ENCODE measurements around the gene DCUN1D2. TPM values are rescaled to one million over a fixed set of nuclear protein-coding genes. Genes with fewer than 3 reads are reported as not detected.

DCUN1D2 gene
- total and polyA plus RNA-seq, 10 of the 15 experiments (the other 5 are each of a cell fraction or from before 2014, with no cell fraction given) = 2.5 to 23.6 (median 9.3) TPM

DNA sequence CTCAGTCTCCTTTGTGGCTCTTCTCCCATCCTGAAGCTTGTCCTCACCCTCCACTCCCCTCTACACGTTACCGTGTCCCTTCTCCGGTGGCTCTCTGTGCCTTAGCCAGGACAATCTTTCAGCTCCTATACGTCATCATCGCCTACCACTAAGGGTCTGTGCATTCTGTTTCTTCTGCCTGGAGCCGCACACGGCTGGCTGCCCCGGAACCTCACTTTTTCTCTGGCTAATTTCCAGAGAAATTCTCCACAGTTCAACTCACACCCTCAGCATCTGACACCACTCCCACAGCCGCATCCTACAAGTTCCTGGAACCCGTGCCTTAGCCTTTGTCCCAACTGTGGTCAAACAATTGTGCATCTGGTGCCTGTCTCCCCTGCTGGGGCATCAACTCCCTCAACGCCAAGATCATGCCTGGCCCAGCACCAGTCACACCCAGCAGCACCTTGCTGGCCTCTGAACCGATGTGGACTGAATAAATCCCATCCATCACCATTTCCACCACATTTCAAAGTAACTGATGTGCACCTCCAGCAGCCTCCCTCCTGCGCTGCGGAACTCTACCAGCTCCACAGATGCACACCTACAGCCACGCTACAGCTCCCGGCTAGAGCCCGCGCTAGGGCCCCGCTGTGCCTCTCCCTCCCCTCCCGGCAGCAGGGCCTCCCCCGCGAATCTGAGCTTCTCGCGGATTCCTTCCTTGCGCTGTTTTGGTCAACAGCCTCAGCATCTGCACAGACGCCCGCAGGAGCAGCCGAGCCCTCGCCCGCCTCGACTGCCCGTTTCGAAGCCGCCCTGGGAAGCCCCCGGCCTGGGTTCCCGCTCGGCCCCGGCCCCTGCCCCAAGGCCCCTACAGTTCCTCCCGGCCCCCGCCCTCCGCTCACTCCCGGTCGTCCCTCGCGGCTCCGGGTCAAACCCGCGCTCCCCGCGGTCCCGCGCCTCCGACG is 689 bp downstream of the DCUN1D2 start:
- RAD21 ChIA-PET (ENCODE audit: unreplicated experiment) = interaction anchor here (0.5 to 1.6 kb wide), 3 partner anchors 39 to 824 kb away, joined by 3 to 5 read pairs (median 4); no protein-coding TSS in a partner anchor
- CTCF ChIA-PET = interaction anchor here (1.1 to 2.0 kb wide), 3 partner anchors 9 to 73 kb away, joined by 3 to 6 read pairs (median 4); no protein-coding TSS in a partner anchor
- POLR2A ChIA-PET = interaction anchor here (0.6 kb wide), 2 partner anchors 22 to 27 kb away, joined by 3 to 4 read pairs; no protein-coding TSS in a partner anchor
- in situ Hi-C loops (cut with MboI) = no loop called here
- FAIRE-seq (no peak), DNase-seq (ENCODE audit: low read depth, low spot score) (no peak), ATAC-seq (peak; percentile 32)
- Histone ChIP-seq H3K4me3 (peak overlapping the region; percentile 68), H3K36me3 (ENCODE audit: control insufficient read depth in 2 of 2, insufficient read depth in 2 of 2, low read length in 1 of 2) (peaks cover 0 to under 1% of the 10 kb centered on the region in 2 experiments; a peak in 3 of 4 replicates), H3K9ac (ENCODE audit: control insufficient read depth, insufficient read depth, low read length) (peak overlapping the region; percentile 75), H3K79me2 (ENCODE audit: control insufficient read depth, insufficient read depth, low read length) (peaks cover 81% of the 10 kb centered on the region), H3K4me2 (ENCODE audit: control insufficient read depth, insufficient read depth) (peak overlapping the region; percentile 87), H3K9me3 (replicated peaks; ENCODE audit: control insufficient read depth, insufficient read depth, low read length) (no peaks in the 10 kb centered on the region), H2AFZ (ENCODE audit: control insufficient read depth, low read depth, low read length) (peak overlapping the region; percentile 81), H3K4me1 (ENCODE audit: control insufficient read depth, insufficient read depth, low read length) (peaks cover 23% of the 10 kb centered on the region), H3K27ac (ENCODE audit: control insufficient read depth, insufficient read depth) (peak overlapping the region; percentile 72), H4K20me1 (ENCODE audit: control insufficient read depth, insufficient read depth) (no peaks in the 10 kb centered on the region), H3K27me3 (replicated peaks in 1 of 2; ENCODE audit: control insufficient read depth in 2 of 2, insufficient read depth in 2 of 2, low read length in 1 of 2) (no peaks in the 10 kb centered on the region)
- BruUV-seq (replicated peaks) = no TSS peak
- 0 out of 2 replicates have a peak, but pooled peaks have one; percentile 2 for TF ChIP-seq ASH2L (IDR thresholded peaks at IDR 0.05; ENCODE audit: borderline replicate concordance, low read depth)
- TF ChIP-seq, protein P1, sequence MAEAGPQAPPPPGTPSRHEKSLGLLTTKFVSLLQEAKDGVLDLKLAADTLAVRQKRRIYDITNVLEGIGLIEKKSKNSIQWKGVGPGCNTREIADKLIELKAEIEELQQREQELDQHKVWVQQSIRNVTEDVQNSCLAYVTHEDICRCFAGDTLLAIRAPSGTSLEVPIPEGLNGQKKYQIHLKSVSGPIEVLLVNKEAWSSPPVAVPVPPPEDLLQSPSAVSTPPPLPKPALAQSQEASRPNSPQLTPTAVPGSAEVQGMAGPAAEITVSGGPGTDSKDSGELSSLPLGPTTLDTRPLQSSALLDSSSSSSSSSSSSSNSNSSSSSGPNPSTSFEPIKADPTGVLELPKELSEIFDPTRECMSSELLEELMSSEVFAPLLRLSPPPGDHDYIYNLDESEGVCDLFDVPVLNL (IDR thresholded peaks at IDR 0.05; ENCODE audit: low read depth, low read length) = no peak
- no peak for TF ChIP-seq YBX1 (IDR thresholded peaks at IDR 0.05)
- TF ChIP-seq, protein P2, sequence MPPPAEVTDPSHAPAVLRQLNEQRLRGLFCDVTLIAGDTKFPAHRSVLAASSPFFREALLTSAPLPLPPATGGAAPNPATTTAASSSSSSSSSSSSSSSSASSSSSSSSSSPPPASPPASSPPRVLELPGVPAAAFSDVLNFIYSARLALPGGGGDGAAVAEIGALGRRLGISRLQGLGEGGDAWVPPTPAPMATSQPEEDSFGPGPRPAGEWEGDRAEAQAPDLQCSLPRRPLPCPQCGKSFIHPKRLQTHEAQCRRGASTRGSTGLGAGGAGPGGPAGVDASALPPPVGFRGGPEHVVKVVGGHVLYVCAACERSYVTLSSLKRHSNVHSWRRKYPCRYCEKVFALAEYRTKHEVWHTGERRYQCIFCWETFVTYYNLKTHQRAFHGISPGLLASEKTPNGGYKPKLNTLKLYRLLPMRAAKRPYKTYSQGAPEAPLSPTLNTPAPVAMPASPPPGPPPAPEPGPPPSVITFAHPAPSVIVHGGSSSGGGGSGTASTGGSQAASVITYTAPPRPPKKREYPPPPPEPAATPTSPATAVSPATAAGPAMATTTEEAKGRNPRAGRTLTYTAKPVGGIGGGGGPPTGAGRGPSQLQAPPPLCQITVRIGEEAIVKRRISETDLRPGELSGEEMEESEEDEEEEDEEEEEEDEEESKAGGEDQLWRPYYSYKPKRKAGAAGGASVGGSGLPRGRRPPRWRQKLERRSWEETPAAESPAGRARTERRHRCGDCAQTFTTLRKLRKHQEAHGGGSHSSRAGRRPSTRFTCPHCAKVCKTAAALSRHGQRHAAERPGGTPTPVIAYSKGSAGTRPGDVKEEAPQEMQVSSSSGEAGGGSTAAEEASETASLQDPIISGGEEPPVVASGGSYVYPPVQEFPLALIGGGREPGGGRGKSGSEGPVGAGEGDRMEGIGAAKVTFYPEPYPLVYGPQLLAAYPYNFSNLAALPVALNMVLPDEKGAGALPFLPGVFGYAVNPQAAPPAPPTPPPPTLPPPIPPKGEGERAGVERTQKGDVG (CRISPR knock-in tag; IDR thresholded peaks at IDR 0.05) = no peak
- no peak for TF ChIP-seq BMI1 (IDR thresholded peaks at IDR 0.05; ENCODE audit: borderline replicate concordance)
- TF ChIP-seq HDAC2 (IDR thresholded peaks at IDR 0.05) = no peak
- 0 out of 2 replicates have a peak, but pooled peaks have one; percentile 31 for TF ChIP-seq TAF1 (IDR thresholded peaks at IDR 0.05; ENCODE audit: borderline replicate concordance, low read depth, low read length)
- TF ChIP-seq KDM1A (IDR thresholded peaks at IDR 0.05; ENCODE audit: borderline replicate concordance) = no peak
- TF ChIP-seq EGR1 (IDR thresholded peaks at IDR 0.05; ENCODE audit: borderline replicate concordance in 1 of 2, low read depth in 2 of 2, low read length in 2 of 2) = peak in 1 of 2 experiments; percentile 45; a peak in 1 of 3 replicates
- TF ChIP-seq SMARCA5 (IDR thresholded peaks at IDR 0.05) = no peak
- SMC1A ChIA-PET (ENCODE audit: uncharacterized antibody, unreplicated experiment) = interaction anchor here (3.3 kb wide), 1 partner anchor 8 kb away, joined by 21 read pairs; no protein-coding TSS in a partner anchor
- WGBS (ENCODE audit: insufficient coverage, insufficient replicate concordance, low lambda C conversion rate, missing lambda C conversion rate) = 14% methylated on average over 33 of the region's 54 CpGs
- intact Hi-C loops (cut with micrococcal nuclease; ENCODE audit: unreplicated experiment) = loop anchor here (5.0 kb wide), 2 partner anchors 97 to 193 kb away; partner anchors contain the start of gene LAMP1
